Mucosa of descending colon (tissue), 3 donors: Measurements from ENCODE around the gene ATP6V0C. TPM values are rescaled to one million over a fixed set of nuclear protein-coding genes. Genes with fewer than 3 reads are reported as not detected.

Experiments
- ATAC-seq: fragments of 200-7000 bp; cut with Tn5 transposase; one replicate; pipeline ENCODE4 v1.9.1; 2020; ENCODE audit warnings: mild to moderate bottlenecking, moderate library complexity
- DNase-seq, 3 donors: peaks; one replicate each; pipeline ENCODE4 v3.0.0-alpha.2; 2020
- H3K36me3 ChIP-seq: fragments of 200-600 bp; one replicate; pipeline ENCODE4 v1.8.0; 2021; ENCODE audit warnings: low read depth, mild to moderate bottlenecking
- H3K4me1 ChIP-seq: fragments of 200-600 bp; one replicate; pipeline ENCODE4 v1.8.0; 2021; ENCODE audit warnings: low read depth, mild to moderate bottlenecking
- H3K4me3 ChIP-seq: fragments of 200-600 bp; one replicate; pipeline ENCODE4 v1.8.0; 2021; ENCODE audit warnings: mild to moderate bottlenecking
- H3K9me3 ChIP-seq: fragments of 200-600 bp; one replicate; pipeline ENCODE4 v1.8.0; 2021; ENCODE audit warnings: mild to moderate bottlenecking
- intact Hi-C, 2 donors: fragments of 100-400 bp; cut with DNase I in 1 of 2; cut with micrococcal nuclease in 1 of 2; formaldehyde crosslinking; loops; one replicate each; pipeline versions ENCODE4 v1.11.0 to v1.11.1; 2022; cut with DNase I, micrococcal nuclease
- total RNA-seq, 3 donors: library from RNA; stranded (reverse); fragmentation: NEBNext Ultra II Directional in 2 of 3; extraction: Animal tissue kit (Norgen Biotek cat#: 25700) in 2 of 3; gene quantifications; one replicate each; pipeline versions ENCODE4 v1.2.1 to v1.2.4, GENCODE V29; 2021 to 2023
- TF ChIP-seq, protein P1 (sequence below): fragments of 200-600 bp; IDR thresholded peaks from one replicate; pipeline ENCODE4 v1.8.0; 2022; ENCODE audit warnings: antibody characterized with exemption, mild to moderate bottlenecking
- donor health status: DM: no; HTN: no; CAD: no; lungs with moderate emphysema.
- donor health status: DM: no; HTN: no; CAD: no.
- donor health status: DM: no; HTN: yes; CAD: no.

ATP6V0C gene
- total RNA-seq, 3 donors from 2014 or later = 171 to 261 (median 201) TPM

DNA sequence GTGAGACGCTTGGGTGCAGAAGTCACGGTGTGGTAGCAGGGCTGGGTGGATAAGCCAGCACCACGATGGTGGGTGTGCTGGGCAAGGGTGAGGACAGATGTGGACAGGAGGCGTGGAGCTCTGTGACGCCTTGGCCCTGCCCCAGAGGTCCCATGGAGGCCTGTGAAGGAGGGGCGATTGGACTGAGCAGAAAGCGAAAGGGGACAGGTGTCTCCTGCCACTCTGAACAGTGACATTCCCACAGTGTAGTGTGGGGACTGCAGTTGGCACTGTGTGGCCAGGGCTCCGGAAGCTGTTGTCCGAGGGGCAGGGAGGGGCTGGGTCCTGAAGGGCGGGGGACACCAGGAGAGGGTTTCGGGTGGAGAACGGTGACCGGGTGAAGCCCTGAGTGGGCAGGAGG lies 31.5 kb upstream of the ATP6V0C start:
- Histone ChIP-seq H3K4me3 (no peak overlapping the region), H3K36me3 (no peaks in the 10 kb centered on the region), H3K9me3 (no peaks in the 10 kb centered on the region), H3K4me1 (peaks cover 12% of the 10 kb centered on the region)
- DNase-seq (no peak), ATAC-seq (no peak)
- TF ChIP-seq, protein P1, sequence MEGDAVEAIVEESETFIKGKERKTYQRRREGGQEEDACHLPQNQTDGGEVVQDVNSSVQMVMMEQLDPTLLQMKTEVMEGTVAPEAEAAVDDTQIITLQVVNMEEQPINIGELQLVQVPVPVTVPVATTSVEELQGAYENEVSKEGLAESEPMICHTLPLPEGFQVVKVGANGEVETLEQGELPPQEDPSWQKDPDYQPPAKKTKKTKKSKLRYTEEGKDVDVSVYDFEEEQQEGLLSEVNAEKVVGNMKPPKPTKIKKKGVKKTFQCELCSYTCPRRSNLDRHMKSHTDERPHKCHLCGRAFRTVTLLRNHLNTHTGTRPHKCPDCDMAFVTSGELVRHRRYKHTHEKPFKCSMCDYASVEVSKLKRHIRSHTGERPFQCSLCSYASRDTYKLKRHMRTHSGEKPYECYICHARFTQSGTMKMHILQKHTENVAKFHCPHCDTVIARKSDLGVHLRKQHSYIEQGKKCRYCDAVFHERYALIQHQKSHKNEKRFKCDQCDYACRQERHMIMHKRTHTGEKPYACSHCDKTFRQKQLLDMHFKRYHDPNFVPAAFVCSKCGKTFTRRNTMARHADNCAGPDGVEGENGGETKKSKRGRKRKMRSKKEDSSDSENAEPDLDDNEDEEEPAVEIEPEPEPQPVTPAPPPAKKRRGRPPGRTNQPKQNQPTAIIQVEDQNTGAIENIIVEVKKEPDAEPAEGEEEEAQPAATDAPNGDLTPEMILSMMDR = no peak
- intact Hi-C loops = no loop called here

DNA sequence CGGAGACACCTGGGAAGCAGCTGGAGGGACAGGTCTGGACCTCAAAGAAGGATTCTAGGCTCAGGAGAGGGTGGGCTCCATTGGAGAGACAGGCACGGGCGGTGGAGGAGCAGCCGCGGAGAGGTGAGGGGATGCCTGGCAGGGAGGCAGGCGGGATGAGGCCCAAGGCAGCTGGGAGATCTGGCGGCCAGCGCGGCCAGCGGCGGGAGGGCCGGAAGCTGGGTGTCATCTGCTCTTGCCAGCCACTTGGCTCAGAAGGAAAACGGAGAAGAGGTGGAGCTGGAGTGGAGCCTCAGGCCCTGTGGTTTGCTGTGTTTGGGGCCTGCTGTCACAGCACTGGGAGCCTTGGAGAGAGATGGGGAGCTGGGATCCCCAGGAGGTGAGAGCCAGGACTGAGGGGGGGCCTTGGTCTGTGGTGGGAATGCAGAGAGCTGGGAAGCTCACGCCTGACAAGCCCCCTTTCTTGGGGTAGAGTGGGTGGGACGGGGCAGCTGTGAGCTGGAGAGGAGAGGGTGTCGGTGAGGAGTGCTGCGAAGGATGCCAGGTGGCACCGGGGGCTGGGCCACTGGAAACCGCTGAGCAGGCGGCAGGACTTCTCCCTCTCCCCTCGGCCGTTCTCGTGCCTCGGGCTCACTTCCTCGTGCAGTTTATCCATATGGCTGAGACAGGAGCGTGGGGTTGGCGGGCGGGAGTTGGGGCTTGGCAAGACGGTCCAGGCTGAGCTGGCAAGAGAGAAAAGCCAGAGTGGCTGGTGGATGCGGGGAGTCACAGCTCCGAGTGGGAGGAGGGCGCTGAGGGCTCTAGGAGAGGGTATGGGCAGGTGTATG lies 30.8 kb upstream of the ATP6V0C start:
- intact Hi-C loops = no loop called here
- Histone ChIP-seq H3K36me3 (no peaks in the 10 kb centered on the region), H3K4me3 (no peak overlapping the region), H3K9me3 (no peaks in the 10 kb centered on the region), H3K4me1 (peaks cover 12% of the 10 kb centered on the region)
- TF ChIP-seq, protein P1 = no peak
- ATAC-seq = no peak
- no peak for DNase-seq

DNA sequence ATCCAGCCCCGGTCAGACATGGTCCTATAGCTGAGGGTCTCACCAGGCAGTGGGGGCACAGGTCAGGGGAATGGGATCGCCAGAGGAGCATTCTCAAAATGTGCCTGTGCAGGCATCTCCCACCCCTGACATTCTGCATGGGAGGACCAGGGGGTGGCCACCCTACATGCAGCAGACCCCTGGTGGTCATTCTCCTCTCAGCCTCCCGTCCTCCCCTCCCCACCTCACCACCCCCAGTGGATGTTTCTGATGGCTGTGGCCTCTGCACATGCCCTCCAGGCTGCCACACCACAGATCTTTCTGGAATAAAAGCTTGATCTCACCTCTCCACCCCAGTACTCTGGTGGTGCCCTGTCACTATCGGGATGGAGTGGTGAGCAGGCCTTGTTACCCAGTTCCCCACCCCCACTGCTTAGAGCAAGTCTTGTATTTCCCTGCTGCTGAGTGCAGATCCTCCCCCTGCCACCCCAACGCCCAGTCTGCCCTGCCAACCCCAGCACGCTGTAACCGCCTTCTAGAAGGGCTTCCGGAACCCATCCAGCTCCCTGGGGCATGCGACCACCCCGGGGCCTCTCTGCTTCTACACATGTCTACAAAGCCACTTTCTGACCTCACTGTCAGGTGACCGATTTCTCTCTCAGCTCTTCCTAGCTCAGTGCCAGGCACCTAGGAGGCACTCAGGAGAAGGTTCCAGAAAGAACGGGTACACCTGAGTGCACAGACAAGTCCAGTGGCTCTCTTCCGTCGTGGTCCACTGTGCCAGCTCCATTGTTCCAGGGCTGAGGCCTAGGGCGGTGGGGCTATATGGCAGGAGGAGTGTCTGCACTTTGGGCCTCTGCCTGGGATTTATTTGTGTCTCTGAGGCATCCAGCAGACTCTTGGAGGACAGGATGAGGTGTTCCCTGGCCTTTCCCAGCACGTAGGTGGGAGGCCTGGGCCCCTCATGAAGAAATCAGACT lies 29.5 kb upstream of the ATP6V0C start:
- TF ChIP-seq, protein P1 = no peak
- no peak overlapping the region for H3K4me3 ChIP-seq
- no peaks in the 10 kb centered on the region for H3K36me3 ChIP-seq
- H3K4me1 ChIP-seq = peaks cover 12% of the 10 kb centered on the region
- intact Hi-C loops = no loop called here
- ATAC-seq = no peak
- no peaks in the 10 kb centered on the region for H3K9me3 ChIP-seq
- no peak for DNase-seq

DNA sequence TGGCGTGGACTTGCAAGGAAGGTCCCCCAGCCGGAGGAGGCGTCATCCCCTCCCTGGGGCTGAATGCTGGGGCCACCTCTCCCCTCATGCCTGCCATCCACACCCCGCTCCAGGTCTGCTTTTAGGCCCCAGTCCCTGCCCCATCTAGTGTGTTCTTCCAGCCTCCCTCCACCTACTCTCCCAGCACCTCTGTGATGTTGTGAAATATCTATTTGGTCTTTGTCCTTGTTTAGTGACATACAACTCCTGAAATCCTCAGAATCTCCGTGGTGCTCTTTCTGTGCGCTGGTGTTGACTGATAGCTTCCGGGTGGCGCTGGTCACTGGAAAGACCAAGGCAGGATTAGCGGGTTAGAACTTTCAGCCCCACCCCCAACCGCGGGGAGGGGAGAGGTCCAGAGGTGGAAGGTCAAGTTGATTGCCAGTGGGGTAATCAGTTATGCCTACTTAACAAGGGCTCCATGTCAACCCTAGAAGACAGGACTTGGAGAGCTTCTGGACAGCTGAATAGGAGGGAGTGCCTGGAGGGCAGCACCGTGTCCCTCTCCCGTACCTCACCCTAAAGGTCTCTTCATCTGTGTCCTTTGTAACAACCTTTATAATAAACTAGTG lies 28.7 kb upstream of the ATP6V0C start:
- intact Hi-C loops = no loop called here
- Histone ChIP-seq H3K36me3 (no peaks in the 10 kb centered on the region), H3K4me1 (peaks cover 12% of the 10 kb centered on the region), H3K9me3 (no peaks in the 10 kb centered on the region), H3K4me3 (no peak overlapping the region)
- TF ChIP-seq, protein P1 = no peak
- ATAC-seq (no peak), DNase-seq (no peak)

DNA sequence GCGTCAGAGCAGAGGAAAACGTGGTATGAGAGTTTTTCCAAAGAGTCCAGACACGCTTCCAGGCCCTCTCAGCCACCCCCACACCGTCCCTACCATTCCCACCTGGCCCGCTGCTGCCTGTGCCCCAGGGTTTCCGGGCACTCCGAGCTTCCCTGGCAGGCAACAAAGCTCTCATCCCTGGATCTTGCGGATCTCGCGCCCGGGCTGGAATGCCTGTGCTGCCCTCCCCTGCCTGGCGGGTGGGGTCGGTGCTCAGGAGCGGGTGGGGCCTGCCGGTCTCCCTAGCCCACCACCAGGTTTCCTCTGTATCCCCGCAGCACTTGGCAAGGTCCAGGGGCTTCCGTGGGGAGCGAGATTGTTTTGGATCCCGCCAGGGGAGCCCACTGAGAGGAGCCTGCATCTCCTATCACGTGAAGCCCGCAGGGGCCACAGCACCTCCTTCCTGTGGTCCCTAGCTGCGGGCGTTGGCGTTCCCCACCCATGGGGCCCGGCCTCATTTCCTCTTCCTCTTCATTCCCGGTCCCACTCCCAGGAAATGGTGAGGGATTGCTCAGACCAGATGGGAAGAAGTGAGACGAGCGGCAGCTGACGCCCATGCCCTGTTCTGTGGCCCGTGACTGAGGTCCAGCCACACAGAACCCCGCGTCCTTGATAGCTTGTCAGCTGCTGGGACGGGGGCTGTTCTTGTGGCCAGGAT lies 27.8 kb upstream of the ATP6V0C start:
- Histone ChIP-seq H3K36me3 (no peaks in the 10 kb centered on the region), H3K4me3 (no peak overlapping the region), H3K4me1 (peaks cover 7% of the 10 kb centered on the region), H3K9me3 (no peaks in the 10 kb centered on the region)
- intact Hi-C loops = no loop called here
- DNase-seq (peak in 1 of 3 donors; percentile 48), ATAC-seq (no peak)
- TF ChIP-seq, protein P1 = no peak
